Astrocyte of the spinal cord (primary cell): ENCODE data around the gene B3GNT3.
A peak's percentile ranks its signal among the peaks of the same experiment; 100 is the strongest.

ENCODE experiments used
- DNase-seq: peaks from one replicate; pipeline ENCODE4 v3.0.0; 2011; ENCODE audit warnings: low read depth, low spot score
- H3K4me3 ChIP-seq: 2 replicates; pipeline ENCODE4 v1.5.1; 2011; ENCODE audit warnings: low read depth, mild to moderate bottlenecking, low read length, moderate library complexity
- in situ Hi-C: cut with HindIII; loops from 2 replicates; pipeline ENCODE4 v1.10.0; 2017; ENCODE audit warnings: low sequenced_read_pairs
- TF ChIP-seq, protein P1 (sequence below): IDR thresholded peaks from 2 replicates; pipeline ENCODE4 v1.5.1; 2012; ENCODE audit warnings: low read depth, mild to moderate bottlenecking, low read length, inconsistent platforms

Gene B3GNT3

DNA sequence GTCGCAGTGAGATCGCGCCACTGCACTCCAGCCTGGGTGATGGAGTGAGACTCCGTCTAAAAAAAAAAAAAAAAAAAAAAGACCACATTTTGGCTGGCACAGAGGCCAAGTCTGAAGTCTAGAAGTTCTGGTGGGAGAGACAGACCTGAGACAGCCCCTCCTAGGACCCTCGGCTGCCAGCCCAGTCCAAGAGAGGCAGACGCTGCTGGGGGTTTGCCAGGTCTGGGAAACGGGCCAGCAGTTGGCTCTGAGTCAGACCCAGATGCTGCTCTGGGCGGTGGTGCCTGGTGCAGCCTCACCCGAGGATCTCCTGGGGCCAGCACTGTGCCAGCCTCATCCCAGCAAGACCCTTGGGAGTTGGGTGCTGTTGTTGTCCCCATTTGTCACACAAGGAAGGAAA, 37.8 kb upstream of the B3GNT3 start:
- TF ChIP-seq, protein P1, sequence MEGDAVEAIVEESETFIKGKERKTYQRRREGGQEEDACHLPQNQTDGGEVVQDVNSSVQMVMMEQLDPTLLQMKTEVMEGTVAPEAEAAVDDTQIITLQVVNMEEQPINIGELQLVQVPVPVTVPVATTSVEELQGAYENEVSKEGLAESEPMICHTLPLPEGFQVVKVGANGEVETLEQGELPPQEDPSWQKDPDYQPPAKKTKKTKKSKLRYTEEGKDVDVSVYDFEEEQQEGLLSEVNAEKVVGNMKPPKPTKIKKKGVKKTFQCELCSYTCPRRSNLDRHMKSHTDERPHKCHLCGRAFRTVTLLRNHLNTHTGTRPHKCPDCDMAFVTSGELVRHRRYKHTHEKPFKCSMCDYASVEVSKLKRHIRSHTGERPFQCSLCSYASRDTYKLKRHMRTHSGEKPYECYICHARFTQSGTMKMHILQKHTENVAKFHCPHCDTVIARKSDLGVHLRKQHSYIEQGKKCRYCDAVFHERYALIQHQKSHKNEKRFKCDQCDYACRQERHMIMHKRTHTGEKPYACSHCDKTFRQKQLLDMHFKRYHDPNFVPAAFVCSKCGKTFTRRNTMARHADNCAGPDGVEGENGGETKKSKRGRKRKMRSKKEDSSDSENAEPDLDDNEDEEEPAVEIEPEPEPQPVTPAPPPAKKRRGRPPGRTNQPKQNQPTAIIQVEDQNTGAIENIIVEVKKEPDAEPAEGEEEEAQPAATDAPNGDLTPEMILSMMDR = no peak
- DNase-seq = peak; percentile 42
- in situ Hi-C loops = no loop called here
- H3K4me3 ChIP-seq = no peak overlapping the region

DNA sequence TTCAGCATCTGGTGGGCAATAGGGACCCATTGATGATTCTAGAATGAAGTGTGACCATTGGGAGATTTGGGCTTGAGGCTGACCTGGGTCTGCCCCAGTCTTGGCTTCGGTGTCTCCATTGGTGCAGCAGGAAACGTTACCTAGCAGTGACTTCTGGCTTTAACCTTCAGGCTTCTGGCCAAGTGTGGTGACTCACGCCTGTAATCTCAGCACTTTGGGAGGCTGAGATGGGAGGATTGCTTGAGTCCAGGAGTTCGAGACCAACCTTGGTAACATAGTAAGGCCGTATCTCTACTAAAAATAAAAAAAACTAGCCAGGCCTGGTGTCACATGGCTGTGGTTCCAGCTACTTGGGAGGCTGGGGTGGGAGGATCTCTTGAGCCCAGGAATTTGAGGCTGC, 36.4 kb upstream of the B3GNT3 start:
- no peak for DNase-seq
- TF ChIP-seq, protein P1 = no peak
- in situ Hi-C loops = no loop called here
- no peak overlapping the region for H3K4me3 ChIP-seq

DNA sequence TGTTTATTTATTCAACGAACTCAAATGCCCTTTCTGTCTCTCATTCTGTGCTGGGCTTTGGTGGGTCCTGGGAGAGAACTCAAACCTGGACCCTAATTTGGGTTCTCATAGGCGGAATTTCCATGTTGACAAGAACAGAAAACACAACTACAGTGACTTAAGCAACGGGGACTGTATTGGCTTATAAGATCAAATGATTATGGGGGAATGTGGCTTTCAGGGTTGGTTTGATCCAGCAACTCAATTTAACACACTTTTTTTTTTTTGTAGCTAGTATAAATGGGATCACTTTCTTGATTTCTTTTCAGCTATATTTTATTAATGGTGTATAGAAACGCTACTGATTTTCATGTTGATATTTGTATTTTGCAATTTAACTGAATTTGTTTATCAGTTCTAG, 33.8 kb upstream of the B3GNT3 start:
- DNase-seq = no peak
- TF ChIP-seq, protein P1 = no peak
- in situ Hi-C loops = no loop called here
- H3K4me3 ChIP-seq = no peak overlapping the region

DNA sequence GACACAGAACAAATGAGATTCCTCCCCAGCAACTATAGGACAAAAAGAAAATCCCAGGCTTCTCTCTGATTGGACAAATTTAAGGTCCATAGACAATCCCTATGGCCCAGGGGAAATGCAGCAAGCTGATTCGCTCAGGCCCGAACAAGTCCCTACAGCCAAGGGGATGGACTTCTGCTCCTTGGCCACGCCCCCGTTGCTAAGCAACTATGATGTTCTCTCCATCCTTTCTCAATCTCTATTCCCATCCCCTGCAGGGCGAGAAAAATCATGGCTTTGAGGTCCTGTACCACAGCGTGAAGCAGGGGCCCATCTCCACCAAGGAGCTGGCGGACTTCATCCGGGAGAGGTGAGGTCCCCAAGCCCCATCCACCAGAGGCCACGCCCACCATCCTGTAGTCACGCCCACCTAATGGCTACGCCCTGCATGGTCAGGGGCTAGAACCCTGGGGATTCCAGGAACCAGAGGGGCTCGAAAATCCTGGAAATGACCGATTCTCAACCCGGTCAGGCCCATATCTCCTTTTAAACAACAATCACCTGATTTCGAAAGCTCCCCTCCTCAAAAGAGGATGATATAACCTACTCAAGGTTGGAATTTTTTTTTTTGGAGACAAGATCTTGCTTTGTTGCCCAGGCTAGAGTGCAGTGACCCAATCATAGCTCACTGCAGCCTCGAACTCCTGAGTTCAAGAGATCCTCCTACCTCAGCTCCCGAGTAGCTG, 32.3 kb upstream of the B3GNT3 start:
- TF ChIP-seq, protein P1 = no peak
- in situ Hi-C loops = no loop called here
- DNase-seq = peak; percentile 61
- no peak overlapping the region for H3K4me3 ChIP-seq

DNA sequence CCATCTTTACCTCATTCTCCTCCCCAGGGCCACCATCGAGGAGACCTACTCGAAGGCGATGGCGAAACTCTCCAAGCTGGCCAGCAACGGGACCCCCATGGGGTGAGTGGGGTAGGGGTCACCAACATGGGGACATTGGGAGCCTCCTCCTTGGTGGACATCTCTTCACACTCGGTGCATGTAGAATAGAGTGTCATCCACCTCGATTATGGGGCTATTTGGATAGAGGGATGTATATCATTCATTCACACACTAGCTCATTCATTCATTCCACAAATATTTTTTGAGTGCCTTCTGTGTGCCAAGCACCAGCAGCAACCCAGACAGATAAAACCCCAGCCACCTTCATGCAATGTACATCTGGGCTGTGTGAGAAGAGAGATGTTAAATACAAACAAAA, 30.6 kb upstream of the B3GNT3 start:
- TF ChIP-seq, protein P1 = no peak
- no peak for DNase-seq
- no peak overlapping the region for H3K4me3 ChIP-seq
- in situ Hi-C loops = no loop called here

DNA sequence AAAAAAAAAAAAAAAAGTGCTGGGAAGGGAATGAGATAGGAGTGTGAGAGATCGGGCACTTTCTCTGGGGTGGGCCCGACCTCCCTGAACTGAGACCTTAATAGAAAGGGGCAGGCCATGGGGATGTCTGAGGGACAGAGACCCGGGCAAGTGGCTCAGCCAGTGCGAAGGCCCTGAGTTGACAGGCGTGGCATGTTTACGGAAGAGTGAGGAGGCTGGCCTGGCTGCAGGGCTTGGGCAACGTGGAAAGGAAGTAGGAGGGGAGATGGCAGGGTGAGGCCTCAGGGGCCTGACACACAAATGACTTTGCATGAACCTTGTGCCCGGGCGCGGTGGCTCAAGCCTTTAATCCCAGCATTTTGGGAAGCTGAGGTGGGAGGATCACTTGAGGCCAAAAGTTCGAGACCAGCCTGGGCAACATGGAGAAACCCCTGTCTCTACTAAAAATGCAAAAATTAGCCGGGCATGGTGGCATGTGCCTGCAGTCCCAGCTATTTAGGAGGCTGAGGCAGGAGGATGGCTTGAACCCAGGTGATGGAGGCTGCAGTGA, 29.8 kb upstream of the B3GNT3 start:
- in situ Hi-C loops = no loop called here
- DNase-seq = no peak
- TF ChIP-seq, protein P1 = no peak
- H3K4me3 ChIP-seq = no peak overlapping the region
